K562 (cell line): ENCODE measurements around the gene TPBGL.

Experiments
- CHD2 ChIP-seq: IDR thresholded peaks from 2 replicates; pipeline ENCODE4 v1.6.1; 2011; ENCODE audit warnings: low read depth, low read length
- CTCF ChIP-seq, 3 experiments: IDR thresholded peaks in 2 of 3; conservative IDR thresholded peaks in 1 of 3; 2 replicates each; pipeline ENCODE4 v1.5.1; 2011 to 2012; ENCODE audit warnings: low read length in 3 of 3, mild to moderate bottlenecking in 3 of 3, control low read depth in 2 of 3, improper control_type of control experiment in 1 of 3, inconsistent platforms in 1 of 3, low read depth in 1 of 3, mixed read lengths in 1 of 3, moderate library complexity in 1 of 3; ENCODE audit not compliant: insufficient read depth in 2 of 3
- ESRRA ChIP-seq: fragments of 450-650 bp; IDR thresholded peaks from 2 replicates; pipeline ENCODE4 v1.6.1; 2014; ENCODE audit warnings: low read depth, mild to moderate bottlenecking, moderate library complexity, borderline replicate concordance
- FOXM1 ChIP-seq, 2 experiments: fragments of 450-650 bp in 1 of 2; sonication (generic) in 1 of 2; formaldehyde crosslinking in 1 of 2; IDR thresholded peaks; 2 replicates each; pipeline versions ENCODE4 v1.6.1 to v1.9.0; 2017 to 2022; ENCODE audit warnings: low read depth in 2 of 2, mild to moderate bottlenecking in 2 of 2, missing genetic modification reagents in 1 of 2, moderate library complexity in 1 of 2
- NCOA1 ChIP-seq: fragments of 450-650 bp; IDR thresholded peaks from 2 replicates; pipeline ENCODE4 v1.6.1; 2016; ENCODE audit warnings: low read depth
- PHF21A ChIP-seq: fragments of 450-650 bp; IDR thresholded peaks from 2 replicates; pipeline ENCODE4 v1.6.1; 2017; ENCODE audit warnings: low read depth, borderline replicate concordance
- PYGO2 ChIP-seq: fragments of 450-650 bp; IDR thresholded peaks from 2 replicates; pipeline ENCODE4 v1.6.1; 2016; ENCODE audit warnings: mild to moderate bottlenecking, missing genetic modification characterization, moderate library complexity, missing compliant biosample characterization
- SIN3B ChIP-seq: fragments of 450-650 bp; IDR thresholded peaks from 2 replicates; pipeline ENCODE4 v1.6.1; 2017; ENCODE audit warnings: low read depth, mild to moderate bottlenecking, moderate library complexity
- SMARCC2 ChIP-seq: fragments of 450-650 bp; IDR thresholded peaks from 2 replicates; pipeline ENCODE4 v1.6.1; 2017; ENCODE audit warnings: antibody characterized with exemption, moderate library complexity, mild to moderate bottlenecking, low read depth
- SMARCE1 ChIP-seq: fragments of 450-650 bp; IDR thresholded peaks from 2 replicates; pipeline ENCODE4 v1.7.1; 2016; ENCODE audit warnings: mild to moderate bottlenecking
- SOX6 ChIP-seq: fragments of 450-650 bp; IDR thresholded peaks from 2 replicates; pipeline ENCODE4 v1.6.1; 2014; ENCODE audit warnings: mild to moderate bottlenecking
- ZBTB40 ChIP-seq, 2 experiments: fragments of 450-650 bp in 1 of 2; sonication (generic) in 1 of 2; formaldehyde crosslinking in 1 of 2; IDR thresholded peaks; 2 replicates each; pipeline versions ENCODE4 v1.7.1 to v1.9.0; 2016 to 2022; ENCODE audit warnings: inconsistent platforms in 1 of 2, mild to moderate bottlenecking in 1 of 2, missing genetic modification reagents in 1 of 2
- ZNF592 ChIP-seq: fragments of 450-650 bp; IDR thresholded peaks from 2 replicates; pipeline ENCODE4 v1.6.1; 2017; ENCODE audit warnings: antibody characterized with exemption, mild to moderate bottlenecking
- ZNF79 ChIP-seq: fragments of 250-450 bp; sonication (Bioruptor Pico); IDR thresholded peaks from 2 replicates; pipeline ENCODE4 v1.4.0; 2020; ENCODE audit warnings: low read depth, mild to moderate bottlenecking, moderate library complexity

GRCh38 chr11:75281469-75282095 lies 41.0 kb downstream of the TPBGL start:
- TF ChIP-seq FOXM1 (IDR thresholded peaks at IDR 0.05; ENCODE audit: low read depth), result no peak
- no peak for TF ChIP-seq FOXM1 (CRISPR knock-in tag; IDR thresholded peaks at IDR 0.05; ENCODE audit: low read depth)
- TF ChIP-seq ZNF592, result no peak
- no peak for TF ChIP-seq SMARCE1
- no peak for TF ChIP-seq SIN3B
- no peak for TF ChIP-seq PYGO2 (tag)
- TF ChIP-seq CTCF (IDR thresholded peaks at IDR 0.05 in 2 of 3, conservative IDR thresholded peaks at IDR 0.05 in 1 of 3; ENCODE audit: insufficient read depth in 2 of 3, low read depth in 1 of 3, low read length in 3 of 3), result no peak
- no peak for TF ChIP-seq CHD2
- no peak for TF ChIP-seq NCOA1
- TF ChIP-seq ESRRA, result no peak
- TF ChIP-seq SMARCC2, result no peak
- TF ChIP-seq SOX6, result no peak
- no peak for TF ChIP-seq ZBTB40 (IDR thresholded peaks at IDR 0.05)
- no peak for TF ChIP-seq ZBTB40 (CRISPR knock-in tag; IDR thresholded peaks at IDR 0.05)
- no peak for TF ChIP-seq PHF21A
- no peak for TF ChIP-seq ZNF79 (CRISPR knock-in tag)
